GM19240 (cell line): ENCODE data around the gene CBR4.
"Not testable (repeated sequence)": the region's sequence is repeated elsewhere in the genome, so short reads cannot be mapped to it uniquely, and the experiment has no call there.

Experiments used
- DNase-seq: peaks from one replicate; pipeline ENCODE4 v3.0.0; 2011; ENCODE audit warnings: low spot score; ENCODE audit not compliant: insufficient read length

CBR4 gene

GRCh38 chr4:168993714-168994510 is 16.1 kb downstream of the CBR4 start:
- DNase-seq, result no peak

GRCh38 chr4:168992952-168993482 is 17.0 kb downstream of the CBR4 start:
- not testable (repeated sequence) for DNase-seq

- DNase-seq, result no peak
Measured at GRCh38 chr4:168981942-168982341, 28.1 kb downstream of the CBR4 start.

- DNase-seq, result no peak
Measured at GRCh38 chr4:168981460-168981859, 28.6 kb downstream of the CBR4 start.

- no peak for DNase-seq
Measured at GRCh38 chr4:168979338-168979737, 30.7 kb downstream of the CBR4 start.

GRCh38 chr4:168978001-168978700 is 31.9 kb downstream of the CBR4 start:
- no peak for DNase-seq

GRCh38 chr4:168972596-168972995 is 37.5 kb downstream of the CBR4 start:
- no peak for DNase-seq

- no peak for DNase-seq
Measured at GRCh38 chr4:168960716-168961115, 49.3 kb downstream of the CBR4 start.

- no peak for DNase-seq
Measured at GRCh38 chr4:168955674-168956073, 54.4 kb downstream of the CBR4 start.

GRCh38 chr4:168952821-168953246 is 57.2 kb downstream of the CBR4 start:
- not testable (repeated sequence) for DNase-seq

- no peak for DNase-seq
Measured at GRCh38 chr4:168945291-168945690, 64.8 kb downstream of the CBR4 start.

- DNase-seq, result no peak
Measured at GRCh38 chr4:168942985-168943384, 67.1 kb downstream of the CBR4 start.
